SK-N-SH (cell line): ENCODE data around the gene OTOP3. TPM values are rescaled to one million over a fixed set of nuclear protein-coding genes. Genes with fewer than 3 reads are reported as not detected.

Experiments
- CTCF ChIA-PET: fragments of 300-600, 350-600 bp; formaldehyde crosslinking; extraction: SDS; loops from one replicate; lab custom pipeline; 2021; lab: Yijun Ruan, JAX
- POLR2A ChIA-PET: fragments of 350-600 bp; sonication (Branson Sonifier 250); formaldehyde crosslinking; extraction: SDS; loops from one replicate; lab custom pipeline; 2020; ENCODE audit warnings: antibody characterized with exemption, inconsistent platforms; lab: Yijun Ruan, JAX
- DNase-seq: peaks from one replicate; pipeline ENCODE4 v3.0.0; 2012
- H2AFZ ChIP-seq: fragments of 200-600 bp; sonication (generic); 2 replicates; pipeline ENCODE4 v1.8.1; 2016; ENCODE audit warnings: antibody characterized with exemption, mild to moderate bottlenecking, low read depth
- H3F3A ChIP-seq: fragments of 200-600 bp; sonication (generic); replicated peaks from 2 replicates; pipeline ENCODE3; 2016; ENCODE audit warnings: antibody characterized with exemption, mild to moderate bottlenecking; ENCODE audit not compliant: insufficient read depth
- H3K27ac ChIP-seq, 2 experiments: fragments of 200-500 bp in 1 of 2; fragments of 200-600 bp in 1 of 2; sonication (Bioruptor generic) in 1 of 2; sonication (generic), shearing (Covaris generic) in 1 of 2; 2 replicates each; pipeline versions ENCODE4 v1.5.1 to v1.6.1; 2014 to 2016; ENCODE audit warnings: low read depth in 2 of 2, inconsistent platforms in 1 of 2, low read length in 1 of 2, mild to moderate bottlenecking in 1 of 2, mixed read lengths in 1 of 2
- H3K27me3 ChIP-seq: fragments of 200-600 bp; sonication (generic), shearing (Covaris generic); 2 replicates; pipeline ENCODE4 v1.6.1; 2016; ENCODE audit warnings: mixed run types; ENCODE audit not compliant: insufficient read depth
- H3K36me3 ChIP-seq, 2 experiments: fragments of 200-500 bp in 1 of 2; fragments of 200-600 bp in 1 of 2; sonication (Bioruptor generic) in 1 of 2; sonication (generic) in 1 of 2; replicated peaks in 1 of 2; 2 replicates each; pipeline versions ENCODE3 to v1.5.1; 2014 to 2016; ENCODE audit warnings: low read length in 1 of 2, mild to moderate bottlenecking in 1 of 2; ENCODE audit not compliant: insufficient read depth in 2 of 2, control insufficient read depth in 1 of 2
- H3K4me1 ChIP-seq, 2 experiments: fragments of 200-500 bp in 1 of 2; fragments of 200-600 bp in 1 of 2; sonication (Bioruptor generic) in 1 of 2; sonication (generic), shearing (Covaris generic) in 1 of 2; 2 replicates each; pipeline versions ENCODE4 v1.5.1 to v1.6.1; 2014 to 2016; ENCODE audit warnings: low read depth in 1 of 2, low read length in 1 of 2, mixed run types in 1 of 2; ENCODE audit not compliant: insufficient read depth in 2 of 2, control insufficient read depth in 1 of 2
- H3K4me2 ChIP-seq: fragments of 200-600 bp; sonication (generic), shearing (Covaris generic); 2 replicates; pipeline ENCODE4 v1.6.1; 2017; ENCODE audit warnings: mixed run types
- H3K4me3 ChIP-seq, 2 experiments: fragments of 200-500 bp in 1 of 2; fragments of 200-600 bp in 1 of 2; sonication (Bioruptor generic) in 1 of 2; sonication (generic), shearing (Covaris generic) in 1 of 2; 2 replicates each; pipeline versions ENCODE4 v1.5.1 to v1.8.1; 2014 to 2016; ENCODE audit warnings: low read depth in 2 of 2, inconsistent platforms in 1 of 2, low read length in 1 of 2, mild to moderate bottlenecking in 1 of 2, mixed read lengths in 1 of 2, moderate library complexity in 1 of 2
- H3K79me2 ChIP-seq: fragments of 200-600 bp; sonication (generic); 2 replicates; pipeline ENCODE4 v1.8.1; 2017; ENCODE audit warnings: mild to moderate bottlenecking; ENCODE audit not compliant: insufficient read depth
- H3K9ac ChIP-seq: fragments of 200-600 bp; sonication (generic); 2 replicates; pipeline ENCODE4 v1.6.1; 2017; ENCODE audit warnings: mixed run types
- H3K9me2 ChIP-seq: fragments of 200-600 bp; sonication (generic); 2 replicates; pipeline ENCODE4 v1.6.1; 2017; ENCODE audit warnings: mixed run types
- H3K9me3 ChIP-seq: fragments of 200-600 bp; sonication (generic); 2 replicates; pipeline ENCODE4 v1.6.1; 2017; ENCODE audit warnings: mixed run types, mild to moderate bottlenecking, moderate library complexity
- H4K20me1 ChIP-seq: fragments of 200-600 bp; sonication (generic); 2 replicates; pipeline ENCODE4 v1.6.1; 2017; ENCODE audit warnings: mild to moderate bottlenecking, mixed run types; ENCODE audit not compliant: insufficient read depth
- CHD2 ChIP-seq: fragments of 150-350 bp; IDR thresholded peaks from 2 replicates; pipeline ENCODE4 v1.6.1; 2018; ENCODE audit warnings: low read length; ENCODE audit not compliant: partially characterized antibody
- FOSL2 ChIP-seq: IDR thresholded peaks from 2 replicates; pipeline ENCODE4 v1.4.0; 2012; ENCODE audit warnings: low read depth, mild to moderate bottlenecking, moderate library complexity, borderline replicate concordance
- FOXJ3 ChIP-seq: sonication (generic); formaldehyde crosslinking; IDR thresholded peaks from 2 replicates; pipeline ENCODE4 v1.5.1; 2020; ENCODE audit warnings: mild to moderate bottlenecking, missing genetic modification reagents
- FOXM1 ChIP-seq: IDR thresholded peaks from 2 replicates; pipeline ENCODE4 v1.4.0; 2012; ENCODE audit warnings: low read depth, mild to moderate bottlenecking
- GATA2 ChIP-seq: sonication (generic); formaldehyde crosslinking; IDR thresholded peaks from 2 replicates; pipeline ENCODE4 v1.5.0; 2020; ENCODE audit warnings: mild to moderate bottlenecking, missing genetic modification reagents
- JUND ChIP-seq: IDR thresholded peaks from 2 replicates; pipeline ENCODE4 v1.4.0; 2012
- MXI1 ChIP-seq: IDR thresholded peaks from 2 replicates; pipeline ENCODE4 v1.6.1; 2012; ENCODE audit warnings: mild to moderate bottlenecking, low read depth, low read length, improper control_type of control experiment
- RCOR1 ChIP-seq: fragments of 150-350 bp; IDR thresholded peaks from 2 replicates; pipeline ENCODE4 v1.6.1; 2017; ENCODE audit warnings: antibody characterized with exemption, low read length
- YY1 ChIP-seq: IDR thresholded peaks from 2 replicates; pipeline ENCODE4 v1.4.0; 2012; ENCODE audit warnings: low read depth, mild to moderate bottlenecking
- WGBS: methylation state at CpG from one replicate; pipeline ENCODE4 v1.1.6; 2017; ENCODE audit warnings: low lambda C conversion rate; 5-methylcytosine and 5-hydroxymethylcytosine counted together
- polyA plus RNA-seq, 3 experiments: library from polyadenylated mRNA; depleted of rRNA; stranded (reverse); fragments of >200 nt; gene quantifications; 2 replicates each; pipeline ENCODE4 v1.2.3, GENCODE V29; 2012
- TF ChIP-seq, protein P1 (sequence below): IDR thresholded peaks from 2 replicates; pipeline ENCODE4 v1.6.1; 2012; ENCODE audit warnings: mild to moderate bottlenecking, low read depth, low read length, moderate library complexity
- TF ChIP-seq, protein P2 (sequence below): fragments of 150-350 bp; IDR thresholded peaks from 2 replicates; pipeline ENCODE4 v1.6.1; 2016; ENCODE audit warnings: mild to moderate bottlenecking, low read depth, low read length

OTOP3 gene
- polyA plus RNA-seq, 1 of the 3 experiments (the other 2 are of a cell fraction), result not detected

DNA sequence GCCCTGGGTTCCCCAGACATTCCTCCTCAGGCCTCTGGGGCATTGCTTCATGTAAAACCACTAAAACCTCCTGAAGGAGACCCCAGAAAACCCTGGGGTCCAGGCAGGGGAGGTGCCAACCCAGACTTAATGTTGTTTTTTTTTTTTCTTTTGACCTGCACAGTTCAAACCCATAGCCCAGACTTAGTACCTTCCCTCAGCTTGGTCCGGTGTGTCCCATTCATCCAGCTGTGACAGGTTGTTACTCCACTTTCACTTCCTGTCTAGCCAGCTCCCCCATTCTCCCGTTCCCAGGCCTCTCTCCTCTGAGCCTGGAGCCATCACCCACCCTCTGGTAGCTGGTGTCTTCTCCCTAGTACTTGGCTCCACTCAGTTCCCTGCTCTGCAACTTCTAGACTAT lies 56.5 kb downstream of the OTOP3 start:
- Histone ChIP-seq H3K4me1 (peaks cover 6 to 31% of the 10 kb centered on the region in 2 experiments; a peak in 2 of 4 replicates), H3K27ac (no peak overlapping the region; a peak in 1 of 4 replicates), H3K27me3 (no peaks in the 10 kb centered on the region), H3K79me2 (peaks cover 87% of the 10 kb centered on the region), H3K36me3 (peaks cover 2 to 7% of the 10 kb centered on the region in 2 experiments), H3K9me3 (no peaks in the 10 kb centered on the region), H3F3A (peaks cover 7% of the 10 kb centered on the region), H4K20me1 (no peaks in the 10 kb centered on the region; the same call in 1 of the 2 replicates), H3K4me2 (no peak overlapping the region), H3K9me2 (no peaks in the 10 kb centered on the region), H3K4me3 (no peak overlapping the region), H3K9ac (no peak overlapping the region), H2AFZ (no peak overlapping the region)
- WGBS, result 88% methylated on average over 2 of the region's 2 CpGs
- no peak for DNase-seq
- POLR2A ChIA-PET, result interaction anchor here (6.9 kb wide), 1 partner anchor 19 kb away, joined by 197 read pairs; the partner anchor contains the start of gene MRPL58
- TF ChIP-seq FOXM1 (no peak), MXI1 (no peak), GATA2 (no peak), RCOR1 (no peak), FOSL2 (no peak), JUND (no peak), CHD2 (no peak), YY1 (no peak)
- TF ChIP-seq, protein P1, sequence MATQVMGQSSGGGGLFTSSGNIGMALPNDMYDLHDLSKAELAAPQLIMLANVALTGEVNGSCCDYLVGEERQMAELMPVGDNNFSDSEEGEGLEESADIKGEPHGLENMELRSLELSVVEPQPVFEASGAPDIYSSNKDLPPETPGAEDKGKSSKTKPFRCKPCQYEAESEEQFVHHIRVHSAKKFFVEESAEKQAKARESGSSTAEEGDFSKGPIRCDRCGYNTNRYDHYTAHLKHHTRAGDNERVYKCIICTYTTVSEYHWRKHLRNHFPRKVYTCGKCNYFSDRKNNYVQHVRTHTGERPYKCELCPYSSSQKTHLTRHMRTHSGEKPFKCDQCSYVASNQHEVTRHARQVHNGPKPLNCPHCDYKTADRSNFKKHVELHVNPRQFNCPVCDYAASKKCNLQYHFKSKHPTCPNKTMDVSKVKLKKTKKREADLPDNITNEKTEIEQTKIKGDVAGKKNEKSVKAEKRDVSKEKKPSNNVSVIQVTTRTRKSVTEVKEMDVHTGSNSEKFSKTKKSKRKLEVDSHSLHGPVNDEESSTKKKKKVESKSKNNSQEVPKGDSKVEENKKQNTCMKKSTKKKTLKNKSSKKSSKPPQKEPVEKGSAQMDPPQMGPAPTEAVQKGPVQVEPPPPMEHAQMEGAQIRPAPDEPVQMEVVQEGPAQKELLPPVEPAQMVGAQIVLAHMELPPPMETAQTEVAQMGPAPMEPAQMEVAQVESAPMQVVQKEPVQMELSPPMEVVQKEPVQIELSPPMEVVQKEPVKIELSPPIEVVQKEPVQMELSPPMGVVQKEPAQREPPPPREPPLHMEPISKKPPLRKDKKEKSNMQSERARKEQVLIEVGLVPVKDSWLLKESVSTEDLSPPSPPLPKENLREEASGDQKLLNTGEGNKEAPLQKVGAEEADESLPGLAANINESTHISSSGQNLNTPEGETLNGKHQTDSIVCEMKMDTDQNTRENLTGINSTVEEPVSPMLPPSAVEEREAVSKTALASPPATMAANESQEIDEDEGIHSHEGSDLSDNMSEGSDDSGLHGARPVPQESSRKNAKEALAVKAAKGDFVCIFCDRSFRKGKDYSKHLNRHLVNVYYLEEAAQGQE, result no peak
- TF ChIP-seq, protein P2, sequence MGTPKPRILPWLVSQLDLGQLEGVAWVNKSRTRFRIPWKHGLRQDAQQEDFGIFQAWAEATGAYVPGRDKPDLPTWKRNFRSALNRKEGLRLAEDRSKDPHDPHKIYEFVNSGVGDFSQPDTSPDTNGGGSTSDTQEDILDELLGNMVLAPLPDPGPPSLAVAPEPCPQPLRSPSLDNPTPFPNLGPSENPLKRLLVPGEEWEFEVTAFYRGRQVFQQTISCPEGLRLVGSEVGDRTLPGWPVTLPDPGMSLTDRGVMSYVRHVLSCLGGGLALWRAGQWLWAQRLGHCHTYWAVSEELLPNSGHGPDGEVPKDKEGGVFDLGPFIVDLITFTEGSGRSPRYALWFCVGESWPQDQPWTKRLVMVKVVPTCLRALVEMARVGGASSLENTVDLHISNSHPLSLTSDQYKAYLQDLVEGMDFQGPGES, result no peak
- CTCF ChIA-PET, result interaction anchor here (1.0 to 10.9 kb wide), 6 partner anchors 9 to 42 kb away, joined by 3 to 136 read pairs (median 16); partner anchors contain the start of gene MRPL58

DNA sequence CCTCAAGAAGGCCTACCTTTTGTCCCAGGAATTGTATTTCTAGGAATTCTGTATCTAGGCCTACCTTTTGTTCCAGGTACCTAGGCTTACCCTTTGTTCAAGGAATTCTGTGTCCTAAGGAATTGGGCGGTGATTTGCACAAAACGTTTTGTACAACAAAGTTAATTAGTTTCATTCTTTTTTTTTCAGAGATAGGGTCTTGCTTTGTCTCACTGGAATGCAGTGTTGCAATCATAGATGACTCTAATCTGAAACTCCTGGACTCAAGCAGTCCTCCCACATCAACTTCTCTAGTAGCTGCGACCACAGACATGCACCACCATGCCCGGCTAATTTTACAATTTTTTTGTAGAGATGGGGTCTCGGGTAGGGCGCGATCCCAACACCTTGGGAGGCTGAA lies 58.7 kb downstream of the OTOP3 start:
- peaks cover 86% of the 10 kb centered on the region for H3K79me2 ChIP-seq
- DNase-seq, result no peak

More for the DNA sequence above, 58.7 kb downstream of the OTOP3 start:
- H4K20me1 ChIP-seq, result no peaks in the 10 kb centered on the region; the same call in 1 of the 2 replicates
- no peak overlapping the region for H3K4me3 ChIP-seq
- no peak overlapping the region for H2AFZ ChIP-seq
- no peaks in the 10 kb centered on the region for H3K9me3 ChIP-seq
- CTCF ChIA-PET, result interaction anchor here (0.7 to 10.9 kb wide), 5 partner anchors 11 to 40 kb away, joined by 3 to 136 read pairs (median 7); partner anchors contain the start of gene MRPL58
- H3F3A ChIP-seq, result no peaks in the 10 kb centered on the region
- peaks cover 0 to 20% of the 10 kb centered on the region in 2 experiments; a peak in 1 of 4 replicates for H3K4me1 ChIP-seq
- POLR2A ChIA-PET, result interaction anchor here (1.8 kb wide), 1 partner anchor 18 kb away, joined by 6 read pairs; the partner anchor contains the start of gene MRPL58
- H3K9ac ChIP-seq, result no peak overlapping the region
- WGBS, result 87% methylated on average over 7 of the region's 7 CpGs
- H3K27ac ChIP-seq, result no peak overlapping the region
- H3K36me3 ChIP-seq, result peaks cover 2 to 8% of the 10 kb centered on the region in 2 experiments
- H3K27me3 ChIP-seq, result no peaks in the 10 kb centered on the region
- no peak for TF ChIP-seq CHD2
- TF ChIP-seq FOXJ3, result no peak
- no peaks in the 10 kb centered on the region for H3K9me2 ChIP-seq
- no peak overlapping the region for H3K4me2 ChIP-seq
